ENCODE data around the gene ABCB8.

DNA sequence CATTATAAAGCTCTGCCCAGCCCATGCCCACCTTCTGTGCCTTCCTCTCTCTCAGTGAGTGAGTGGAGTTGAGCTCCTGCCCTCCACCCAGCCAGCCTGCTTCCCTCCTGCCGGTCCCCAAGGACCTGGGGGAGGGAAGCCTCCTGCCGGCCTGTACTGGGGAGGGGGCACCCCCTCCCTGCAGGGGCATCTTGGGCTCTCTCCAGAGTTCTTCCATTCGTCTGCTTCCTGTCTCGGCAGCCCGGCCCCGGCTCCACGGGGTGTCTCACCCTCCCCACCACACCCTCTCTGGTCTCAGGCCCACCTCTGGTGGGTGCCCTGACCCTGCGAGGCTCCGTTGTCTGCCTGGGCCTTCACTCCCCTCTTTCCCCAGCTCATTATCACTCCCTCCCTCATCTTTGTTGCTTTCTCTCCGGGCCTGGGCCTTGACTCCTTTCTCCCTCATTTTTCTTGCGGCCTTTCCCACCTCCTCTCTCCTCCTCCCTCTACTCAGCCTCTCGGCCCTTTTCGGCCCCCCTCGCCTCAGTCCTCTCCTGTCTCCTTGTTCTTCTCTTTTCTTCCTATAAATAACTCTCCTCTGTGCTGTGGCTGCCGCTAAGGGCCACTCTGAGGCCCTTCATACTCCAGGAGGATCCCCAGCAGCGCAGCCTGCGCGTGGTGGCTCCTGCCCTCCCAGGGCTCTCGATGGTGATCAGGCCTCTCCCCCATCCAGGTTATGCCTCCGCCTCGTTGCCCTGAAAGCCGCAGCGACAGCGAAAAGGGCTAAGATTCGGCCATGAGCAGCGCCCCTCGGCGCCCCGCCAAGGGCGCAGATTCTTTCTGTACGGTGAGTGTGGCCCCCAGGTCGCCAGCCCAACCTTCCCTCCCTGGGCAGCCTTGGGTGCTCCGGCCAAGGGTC, 33.2 kb downstream of the ABCB8 start:
- TF ChIP-seq POLR2AphosphoS5 (IDR thresholded peaks at IDR 0.05; ENCODE audit: insufficient read depth, low read depth, low read length) (no peak), POLR2A (IDR thresholded peaks at IDR 0.05; ENCODE audit: low read depth, low read length) (no peak), MYC (IDR thresholded peaks at IDR 0.05; ENCODE audit: low read depth, low read length) (no peak), EZH2 (IDR thresholded peaks at IDR 0.05; ENCODE audit: borderline replicate concordance, low read depth, low read length, severe bottlenecking) (no peak), JUN (IDR thresholded peaks at IDR 0.05; ENCODE audit: borderline replicate concordance, insufficient read depth, insufficient read length, low read depth) (no peak), GATA2 (IDR thresholded peaks at IDR 0.05; ENCODE audit: insufficient read depth, insufficient read length, low read depth, low read length) (no peak), FOS (IDR thresholded peaks at IDR 0.05; ENCODE audit: borderline replicate concordance, insufficient read depth, low read length) (no peak)
- TF ChIP-seq, protein P1, sequence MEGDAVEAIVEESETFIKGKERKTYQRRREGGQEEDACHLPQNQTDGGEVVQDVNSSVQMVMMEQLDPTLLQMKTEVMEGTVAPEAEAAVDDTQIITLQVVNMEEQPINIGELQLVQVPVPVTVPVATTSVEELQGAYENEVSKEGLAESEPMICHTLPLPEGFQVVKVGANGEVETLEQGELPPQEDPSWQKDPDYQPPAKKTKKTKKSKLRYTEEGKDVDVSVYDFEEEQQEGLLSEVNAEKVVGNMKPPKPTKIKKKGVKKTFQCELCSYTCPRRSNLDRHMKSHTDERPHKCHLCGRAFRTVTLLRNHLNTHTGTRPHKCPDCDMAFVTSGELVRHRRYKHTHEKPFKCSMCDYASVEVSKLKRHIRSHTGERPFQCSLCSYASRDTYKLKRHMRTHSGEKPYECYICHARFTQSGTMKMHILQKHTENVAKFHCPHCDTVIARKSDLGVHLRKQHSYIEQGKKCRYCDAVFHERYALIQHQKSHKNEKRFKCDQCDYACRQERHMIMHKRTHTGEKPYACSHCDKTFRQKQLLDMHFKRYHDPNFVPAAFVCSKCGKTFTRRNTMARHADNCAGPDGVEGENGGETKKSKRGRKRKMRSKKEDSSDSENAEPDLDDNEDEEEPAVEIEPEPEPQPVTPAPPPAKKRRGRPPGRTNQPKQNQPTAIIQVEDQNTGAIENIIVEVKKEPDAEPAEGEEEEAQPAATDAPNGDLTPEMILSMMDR (IDR thresholded peaks at IDR 0.05; ENCODE audit: extremely low read depth in 1 of 2, insufficient read depth in 1 of 2, low read depth in 1 of 2, low read length in 2 of 2) = no peak
- TF ChIP-seq, protein P2, sequence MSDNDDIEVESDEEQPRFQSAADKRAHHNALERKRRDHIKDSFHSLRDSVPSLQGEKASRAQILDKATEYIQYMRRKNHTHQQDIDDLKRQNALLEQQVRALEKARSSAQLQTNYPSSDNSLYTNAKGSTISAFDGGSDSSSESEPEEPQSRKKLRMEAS (IDR thresholded peaks at IDR 0.05; ENCODE audit: insufficient read depth, insufficient read length) = no peak

Measured in endothelial cell of umbilical vein (primary cell).